GM18511 (cell line): ENCODE measurements around the gene IL16.
"Not testable (repeated sequence)": the region's sequence is repeated elsewhere in the genome, so short reads cannot be mapped to it uniquely, and the experiment has no call there.

Experiments used
- ATAC-seq: cut with Tn5 transposase; IDR thresholded peaks from one replicate; pipeline ENCODE4 v1.9.1; 2021; ENCODE audit warnings: mild to moderate bottlenecking, moderate library complexity; ENCODE audit not compliant: unreplicated experiment

IL16 gene

DNA sequence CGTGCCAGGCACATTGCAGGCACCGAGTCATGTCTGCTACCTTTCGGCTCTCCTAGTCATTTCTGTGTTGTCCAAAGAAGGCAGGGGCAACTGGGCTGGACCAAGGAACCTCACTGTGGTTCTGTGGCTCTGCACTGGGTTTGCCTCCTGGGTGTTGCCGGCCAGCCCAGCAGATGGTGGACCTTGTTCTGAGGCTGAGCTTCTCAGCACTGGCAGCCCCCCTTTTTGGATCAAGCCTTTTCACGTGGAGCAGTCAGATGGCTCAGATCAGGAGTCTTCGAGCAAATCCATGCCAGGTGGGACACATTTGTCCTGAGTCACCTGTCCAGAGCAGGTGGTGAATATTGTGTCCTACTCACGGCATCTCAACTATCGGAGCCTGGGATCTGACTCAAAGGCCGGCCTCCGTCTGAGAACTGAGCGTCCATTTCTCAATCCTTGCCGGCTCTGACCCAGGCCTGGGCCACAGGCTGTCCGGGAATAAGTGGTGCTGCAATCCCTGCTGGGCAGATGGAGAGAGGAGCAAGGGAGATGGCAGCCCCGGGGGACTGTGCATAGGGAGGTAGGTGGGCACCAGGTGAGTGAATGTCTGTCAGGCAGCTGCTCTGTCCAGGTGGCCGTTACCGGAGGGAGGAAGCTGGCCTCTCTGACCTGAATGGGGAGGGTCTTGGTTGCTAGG lies at the start of gene IL16:
Gene IL16 (plus strand): TSS at position 304 of the 679 bp plus-strand sequence. CDS start 28,521 bp downstream, outside the sequence.
- no peak for ATAC-seq

GRCh38 chr15:81151389-81151788 lies 45.3 kb upstream of the IL16 start:
- no peak for ATAC-seq

GRCh38 chr15:81152339-81152738 lies 44.3 kb upstream of the IL16 start:
- no peak for ATAC-seq

DNA sequence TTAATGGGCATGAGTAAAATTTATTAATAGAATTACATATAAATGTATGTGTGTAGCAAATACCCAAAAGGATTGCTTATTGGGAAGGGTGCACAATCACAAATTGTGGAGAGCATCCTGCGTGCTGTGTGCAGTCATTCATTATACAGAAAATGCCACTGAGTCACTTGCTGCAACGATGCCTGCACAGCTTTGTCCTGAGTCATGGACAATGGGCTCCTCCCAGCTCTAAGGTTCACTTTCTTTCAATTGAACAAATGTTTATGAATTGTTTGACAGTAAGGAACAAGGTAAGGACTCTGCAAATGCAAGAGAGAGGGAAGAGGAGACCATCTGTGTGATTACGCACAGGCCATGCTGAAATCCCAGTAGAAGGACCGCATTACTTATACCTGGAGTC lies 43.9 kb upstream of the IL16 start:
- no peak for ATAC-seq

DNA sequence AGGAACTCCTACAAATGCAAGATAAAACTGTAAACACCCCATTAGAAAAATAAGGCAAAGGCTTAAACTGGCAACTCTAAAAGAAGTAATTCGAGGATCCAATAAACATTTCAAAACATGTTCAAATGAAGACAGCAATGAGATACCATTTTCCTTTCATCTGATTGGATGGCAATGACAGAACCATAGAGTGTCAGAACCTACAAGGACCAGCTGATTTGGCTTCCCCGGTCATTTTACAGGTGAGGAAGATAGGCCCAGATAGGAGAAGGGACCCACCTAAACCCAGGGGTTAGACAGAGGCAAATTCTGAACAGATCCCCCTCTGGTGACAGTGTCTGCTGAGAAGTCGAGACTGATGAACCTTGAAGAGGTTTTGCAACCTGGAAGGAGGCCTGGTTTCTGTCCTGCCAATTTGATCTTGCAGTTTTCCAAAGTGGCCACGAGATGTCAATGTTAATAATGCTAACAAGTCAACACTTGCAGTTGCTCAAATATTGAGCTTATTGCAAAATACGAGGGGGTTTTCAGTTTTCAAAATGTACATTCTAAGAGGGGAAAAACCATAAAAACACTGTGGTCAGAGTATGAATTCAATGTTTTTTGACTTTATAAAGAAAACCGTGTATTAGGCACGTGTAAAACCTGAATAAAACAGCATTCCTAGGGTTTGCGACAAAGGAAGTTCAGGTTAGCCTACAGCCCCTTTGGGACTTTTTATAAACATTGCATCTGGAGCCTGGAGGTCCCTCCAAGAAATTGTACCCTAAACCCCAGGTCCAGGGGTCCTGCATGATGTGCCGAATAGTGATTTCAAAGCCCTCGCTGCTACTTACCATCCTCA lies 41.1 kb upstream of the IL16 start:
- no peak for ATAC-seq

DNA sequence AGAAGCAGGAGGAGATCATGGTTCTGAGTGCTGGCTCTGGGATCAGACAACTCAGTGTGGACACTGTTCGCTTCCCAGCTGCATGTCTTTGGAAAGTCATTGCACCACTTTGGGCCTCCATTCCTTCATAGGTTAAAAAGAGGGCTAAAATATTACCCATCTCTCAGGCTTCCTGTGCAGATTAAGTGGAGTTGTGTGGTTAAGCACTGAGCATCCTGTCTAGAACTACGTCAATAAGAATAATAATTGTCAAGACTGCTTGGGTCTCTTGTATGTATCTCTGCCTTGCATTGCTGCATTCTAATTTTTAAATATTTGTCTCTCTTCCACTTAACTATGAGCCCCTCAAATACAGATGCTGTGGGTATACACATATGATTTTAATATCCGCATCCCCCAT lies 40.4 kb upstream of the IL16 start:
- ATAC-seq: no peak

DNA sequence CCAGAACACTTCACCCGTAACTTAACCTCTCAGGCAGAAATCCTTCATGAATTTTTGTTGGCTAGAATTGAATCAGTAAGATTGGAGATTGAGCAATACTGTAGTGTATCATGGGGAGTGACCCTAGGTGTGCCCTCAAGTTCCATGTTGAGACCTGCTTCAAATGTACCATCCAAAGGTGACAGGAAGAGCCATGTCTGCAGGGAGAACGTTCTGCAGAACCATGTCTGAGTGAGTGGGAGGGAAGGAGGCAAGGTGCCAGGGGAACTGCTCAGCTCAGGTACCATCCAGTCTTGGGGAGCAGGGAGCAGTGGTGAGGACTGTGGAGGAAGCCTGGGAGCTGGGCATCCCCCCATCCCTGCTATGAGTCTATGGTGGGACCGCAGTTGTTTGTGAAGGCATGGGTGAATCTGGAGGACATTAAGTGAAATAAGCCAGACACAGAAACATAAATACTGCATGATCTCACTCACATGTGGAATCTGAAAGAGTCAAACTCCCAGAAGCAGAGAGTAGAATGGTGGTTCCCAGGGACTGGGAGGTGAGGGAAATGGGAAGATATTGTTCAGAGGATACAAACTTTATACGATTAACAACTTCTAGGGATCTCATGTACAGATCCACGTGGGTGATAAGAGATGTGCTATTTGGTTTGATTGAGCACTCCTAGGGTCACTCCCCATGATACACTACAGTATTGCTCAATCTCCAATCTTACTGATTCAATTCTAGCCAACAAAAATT lies 39.3 kb upstream of the IL16 start:
- ATAC-seq: no peak

- ATAC-seq: no peak
Measured at GRCh38 chr15:81157939-81158223, 38.8 kb upstream of the IL16 start.

- ATAC-seq: not testable (repeated sequence)
Measured at GRCh38 chr15:81158561-81158960, 38.1 kb upstream of the IL16 start.

GRCh38 chr15:81160312-81161159 lies 36.1 kb upstream of the IL16 start:
- no peak for ATAC-seq

- ATAC-seq: no peak
Measured at GRCh38 chr15:81161160-81161673, 35.5 kb upstream of the IL16 start.

- no peak for ATAC-seq
Measured at GRCh38 chr15:81161851-81162250, 34.8 kb upstream of the IL16 start.

DNA sequence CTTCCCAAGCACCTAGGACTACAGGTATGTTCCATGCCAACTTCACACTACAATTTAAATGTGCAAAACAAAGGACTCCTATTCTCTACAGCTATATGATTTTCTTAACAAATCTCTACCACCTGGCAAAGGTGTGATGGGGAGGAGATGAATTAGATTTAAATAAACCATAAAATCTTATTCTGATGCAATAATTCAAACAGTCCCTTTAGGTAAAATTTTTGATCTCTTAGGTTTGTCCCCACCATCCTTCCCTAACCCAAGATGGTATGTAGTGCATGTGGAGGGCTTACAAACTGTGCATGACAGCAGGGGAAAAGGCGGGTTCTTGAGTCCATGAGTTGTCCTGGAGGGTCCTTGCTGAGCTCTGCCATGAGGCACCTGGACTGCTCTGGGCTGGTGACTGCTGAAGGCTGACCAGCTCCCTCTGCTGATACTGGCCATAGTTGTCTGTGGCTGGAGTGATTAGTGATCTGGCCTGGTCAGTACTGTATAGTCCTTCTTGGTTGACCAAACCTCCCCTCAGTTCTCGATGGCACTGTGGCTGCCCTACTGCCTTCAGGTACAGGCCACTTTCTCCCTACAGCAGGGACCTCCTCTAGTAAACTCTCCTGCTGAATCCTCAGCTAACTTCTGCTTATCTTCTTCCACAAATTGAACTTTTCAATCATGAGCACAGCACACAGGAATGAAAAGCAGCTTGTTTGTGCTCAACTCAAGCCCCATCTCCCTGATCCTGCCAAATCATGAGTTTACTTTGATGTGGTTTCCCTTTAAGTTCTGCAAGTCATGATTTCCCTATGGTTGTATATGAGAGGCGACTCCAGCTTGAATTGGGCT lies 32.5 kb upstream of the IL16 start:
- no peak for ATAC-seq

DNA sequence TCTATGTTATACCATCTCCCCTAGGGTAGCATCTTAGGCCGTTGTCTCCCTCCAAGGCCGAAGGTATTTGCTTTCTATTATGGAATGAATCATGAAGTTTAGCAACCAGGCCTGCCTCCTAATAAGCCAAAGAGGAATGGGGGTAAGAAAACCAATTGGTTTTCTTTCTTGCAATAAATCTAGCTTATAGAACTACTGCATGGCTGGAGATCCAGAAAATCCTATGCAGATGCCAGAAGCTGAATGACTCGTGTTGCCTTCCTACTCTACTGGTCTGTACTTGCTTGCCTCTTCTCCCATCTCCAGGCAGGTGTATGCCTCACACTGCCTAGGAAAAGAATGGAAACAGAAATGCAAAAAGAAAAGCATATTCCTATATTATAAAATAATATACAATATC lies 31.1 kb upstream of the IL16 start:
- ATAC-seq: no peak

GRCh38 chr15:81166636-81167305 lies 29.9 kb upstream of the IL16 start:
- ATAC-seq: no peak

- ATAC-seq: no peak
Measured at GRCh38 chr15:81168131-81168526, 28.6 kb upstream of the IL16 start.

DNA sequence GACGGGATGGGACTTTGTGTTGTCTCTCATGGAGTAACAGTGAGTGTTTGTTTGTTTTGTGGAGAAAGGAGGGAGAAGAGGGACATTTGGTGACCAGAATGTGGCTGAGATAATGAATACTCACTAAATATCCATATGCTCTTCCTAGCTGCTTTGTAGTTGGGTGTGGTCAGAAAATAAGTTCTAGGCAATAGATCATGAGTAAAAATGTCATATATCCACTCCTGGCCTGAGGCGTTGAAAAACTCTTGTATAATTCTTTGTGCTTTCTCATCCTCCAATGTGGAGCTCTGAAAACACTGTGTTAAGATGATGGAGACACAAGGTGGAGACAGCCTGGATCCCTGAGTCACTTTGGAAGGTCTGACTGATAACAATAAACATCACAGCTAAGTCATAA lies 28.0 kb upstream of the IL16 start:
- no peak for ATAC-seq

DNA sequence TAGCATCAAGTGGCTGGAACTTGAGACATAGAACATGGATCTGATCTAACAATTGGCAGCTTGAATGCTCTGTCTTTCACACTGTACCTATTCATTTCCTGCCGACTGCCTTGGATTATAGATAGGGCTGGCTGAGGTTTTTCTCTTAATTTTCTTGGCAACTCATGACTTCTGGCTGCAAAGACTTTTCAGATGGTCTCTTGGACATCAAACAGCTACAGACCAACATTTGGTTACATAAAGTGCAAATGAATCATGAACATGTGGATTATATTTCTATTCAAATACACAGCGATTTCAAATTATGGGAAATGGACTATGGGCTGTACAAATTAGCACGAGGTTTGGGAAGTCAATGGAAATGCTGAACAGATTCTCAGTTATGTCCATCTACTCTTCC lies 26.2 kb upstream of the IL16 start:
- no peak for ATAC-seq

DNA sequence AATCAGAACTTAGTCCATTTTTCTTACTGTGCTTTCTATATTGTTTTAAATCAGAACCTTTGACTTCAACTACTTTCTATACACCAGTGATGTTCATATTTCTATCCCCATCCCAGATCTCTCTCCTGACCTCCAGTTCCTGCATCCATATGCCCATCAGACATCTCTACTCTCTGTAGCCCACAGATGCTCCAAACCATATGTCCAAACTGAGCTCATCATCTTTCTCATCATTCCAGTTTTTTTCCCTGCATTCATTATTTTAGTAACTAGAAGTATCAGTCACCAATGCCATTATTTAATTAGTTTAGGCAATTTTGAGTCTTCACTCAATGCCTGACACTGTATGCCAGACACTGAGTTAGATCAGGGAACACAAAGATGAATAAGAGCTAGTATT lies 25.4 kb upstream of the IL16 start:
- no peak for ATAC-seq
